HG02852 (cell line): ENCODE results near the gene RFX8.
"Not testable (repeated sequence)": the region's sequence is repeated elsewhere in the genome, so short reads cannot be mapped to it uniquely, and the experiment has no call there.

Source experiments
- ATAC-seq: cut with Tn5 transposase; IDR thresholded peaks from one replicate; pipeline ENCODE4 v1.9.1; 2021; ENCODE audit warnings: mild to moderate bottlenecking, moderate library complexity; ENCODE audit not compliant: unreplicated experiment

The RFX8 gene

DNA sequence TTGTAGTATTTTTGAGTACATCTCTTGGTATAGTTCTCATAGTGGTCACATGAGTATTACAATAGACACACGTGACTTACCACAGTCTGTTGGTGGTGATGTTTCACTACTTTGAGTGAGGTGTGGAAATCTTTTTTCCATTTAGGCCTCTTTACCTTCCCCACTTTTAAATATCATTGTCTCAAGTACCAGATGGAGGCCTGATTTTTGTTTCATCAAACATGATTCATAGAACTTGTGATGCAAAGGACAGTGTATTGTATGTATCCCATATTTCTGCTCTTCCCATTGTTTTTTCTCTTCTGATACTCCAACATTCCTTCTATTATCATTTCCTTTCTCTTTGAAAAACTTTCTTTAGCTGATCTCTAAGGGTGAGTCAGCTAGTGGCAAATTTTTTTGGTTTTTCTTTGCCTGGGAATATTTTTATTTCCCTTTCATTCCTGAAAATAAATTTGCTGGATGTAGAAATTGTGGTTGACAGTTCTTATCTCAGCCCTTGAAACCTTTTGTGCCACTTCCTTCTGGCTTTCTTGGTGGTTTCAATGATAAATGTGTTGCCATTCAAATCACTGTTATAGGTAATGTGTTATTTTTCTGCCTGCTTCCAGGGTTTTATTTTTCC, 32.8 kb downstream of the RFX8 start:
- no peak for ATAC-seq

GRCh38 chr2:101440127-101440738, 34.7 kb downstream of the RFX8 start:
- ATAC-seq = no peak

DNA sequence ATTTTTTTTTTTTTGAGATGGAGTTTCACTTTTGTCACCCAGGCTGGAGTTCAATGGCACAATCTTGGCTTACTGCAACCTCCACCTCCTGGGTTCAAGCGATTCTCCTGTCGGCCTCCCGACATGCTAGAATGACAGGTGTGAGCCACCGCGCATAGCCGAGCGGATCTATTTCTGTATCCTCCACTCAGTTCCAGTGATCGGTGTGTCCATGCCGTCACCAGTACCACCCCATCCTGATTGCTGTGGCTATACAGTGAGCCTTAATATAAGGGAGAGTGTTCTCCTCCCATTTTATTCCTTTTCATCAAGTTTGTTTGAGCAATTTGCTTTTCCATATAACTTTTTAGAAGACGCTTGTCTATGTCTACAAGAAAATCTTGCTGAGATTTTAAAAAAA, 35.2 kb downstream of the RFX8 start:
- ATAC-seq = no peak

DNA sequence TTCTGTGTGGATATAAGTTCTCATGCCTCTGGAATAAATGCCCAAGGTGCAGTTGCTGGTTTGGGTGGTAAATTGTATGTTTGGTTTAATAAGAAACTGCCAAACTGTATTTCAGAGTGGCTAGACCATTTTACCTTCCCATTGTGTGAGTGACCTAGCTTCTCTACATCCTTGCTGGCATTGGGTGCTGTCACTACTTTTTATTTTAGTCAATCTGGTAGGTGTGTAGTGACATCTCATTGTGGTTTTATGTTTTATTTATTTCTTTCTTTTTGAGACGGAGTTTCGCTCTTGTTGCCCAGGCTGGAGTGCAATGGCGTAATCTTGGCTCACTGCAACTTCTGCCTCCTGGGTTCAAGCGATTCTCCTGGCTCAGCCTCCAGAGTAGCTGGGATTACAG, 36.4 kb downstream of the RFX8 start:
- ATAC-seq = not testable (repeated sequence)

GRCh38 chr2:101435001-101435862, 39.7 kb downstream of the RFX8 start:
- ATAC-seq = no peak

- ATAC-seq = no peak
Measured at GRCh38 chr2:101433465-101433864, 41.4 kb downstream of the RFX8 start.

DNA sequence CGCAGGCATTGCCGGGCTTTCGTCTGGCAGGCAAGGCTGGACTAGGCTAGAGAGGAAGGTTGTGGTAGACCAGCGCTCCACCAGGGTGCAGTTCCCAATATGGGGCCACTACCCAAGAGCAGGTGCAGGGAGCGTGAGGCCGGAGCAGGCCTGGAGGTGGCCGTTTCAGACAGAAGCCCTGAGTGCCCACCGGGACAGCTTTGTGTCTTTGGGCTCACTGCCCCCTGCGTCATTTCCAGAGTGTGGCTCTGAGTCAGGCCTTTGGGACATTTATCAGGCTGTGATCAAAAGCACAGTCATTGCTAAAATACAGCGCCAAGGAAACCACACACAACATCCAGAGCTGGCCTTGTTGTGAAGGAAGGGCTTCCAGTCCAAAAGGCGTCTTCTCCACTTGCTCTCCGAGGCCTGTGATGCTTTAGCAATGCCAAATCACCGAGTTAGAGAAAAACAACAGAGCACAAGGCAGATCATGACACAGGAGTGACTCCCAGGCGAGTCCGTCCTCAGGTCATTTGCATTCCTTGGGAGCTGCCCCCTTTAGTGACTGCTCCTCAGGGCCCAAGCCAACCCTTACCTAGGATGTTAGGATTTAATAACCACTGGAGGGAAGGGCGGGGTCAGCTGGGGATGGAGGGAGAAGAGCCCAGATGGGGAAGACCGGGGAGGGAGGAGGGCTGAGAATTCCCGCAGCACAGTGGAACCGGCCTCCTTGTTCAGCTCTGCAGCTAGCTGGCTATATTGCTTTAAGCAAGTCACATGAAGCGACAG, 42.3 kb downstream of the RFX8 start:
- no peak for ATAC-seq

DNA sequence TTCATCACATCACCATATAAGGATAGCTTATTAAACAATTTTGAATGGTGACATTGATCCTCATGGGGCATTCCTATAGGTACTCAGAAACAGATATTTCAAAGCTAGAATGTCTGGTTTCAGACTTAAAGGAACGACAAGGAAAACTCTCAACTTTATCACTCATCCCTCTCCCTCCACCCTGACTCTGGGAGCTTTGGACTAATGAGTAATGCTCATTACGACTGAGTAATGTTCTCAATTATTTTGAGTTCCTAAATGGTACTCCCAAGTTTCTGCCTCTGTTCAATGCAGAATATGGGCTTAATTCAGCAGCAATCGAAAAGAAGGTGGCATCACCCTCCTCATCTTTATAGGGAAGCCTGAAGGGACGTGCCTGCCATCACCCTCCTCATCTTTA, 43.4 kb downstream of the RFX8 start:
- ATAC-seq = no peak

- no peak for ATAC-seq
Measured at GRCh38 chr2:101430156-101430555, 44.8 kb downstream of the RFX8 start.

GRCh38 chr2:101429453-101429852, 45.5 kb downstream of the RFX8 start:
- ATAC-seq = no peak

- no peak for ATAC-seq
Measured at GRCh38 chr2:101428422-101429176, 46.3 kb downstream of the RFX8 start.

DNA sequence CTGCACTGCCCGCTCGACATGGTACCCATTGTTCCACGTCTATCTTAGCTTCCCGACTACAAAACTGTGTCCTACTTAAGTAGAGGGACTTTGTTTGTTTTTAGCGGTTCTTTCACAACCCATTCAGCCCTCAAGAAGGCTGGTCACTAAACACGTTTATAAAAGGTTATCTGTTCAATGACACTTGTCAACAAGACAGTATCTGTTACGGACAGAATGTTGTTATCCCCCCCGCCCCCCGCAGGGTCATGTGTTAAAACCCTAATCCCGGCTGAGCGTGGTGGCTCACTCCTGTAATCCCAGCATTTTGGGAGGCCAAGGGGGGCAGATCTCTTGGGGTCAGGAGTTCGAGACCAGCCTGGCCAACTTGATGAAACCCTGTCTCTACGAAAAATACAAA, 47.2 kb downstream of the RFX8 start:
- ATAC-seq = no peak

GRCh38 chr2:101427240-101427639, 47.7 kb downstream of the RFX8 start:
- ATAC-seq = no peak

DNA sequence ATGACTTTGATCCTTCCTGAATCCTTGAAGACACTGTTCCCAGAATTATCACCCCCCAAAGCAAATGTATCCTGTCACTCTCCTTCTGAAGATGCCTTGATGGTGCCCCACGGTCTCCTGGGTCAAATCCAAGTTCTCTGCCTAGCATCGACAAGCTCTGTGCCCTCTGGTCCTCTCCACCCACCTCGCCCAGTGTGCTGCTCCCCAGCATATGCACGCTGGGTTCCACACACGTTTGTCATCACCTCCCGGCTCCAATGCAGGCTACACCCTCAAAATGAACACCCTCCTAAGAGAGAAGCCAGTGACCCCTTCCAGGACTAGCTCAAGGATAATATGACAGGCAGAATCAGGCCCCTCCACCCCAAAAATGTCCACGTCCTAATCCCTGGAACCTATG, 48.1 kb downstream of the RFX8 start:
- no peak for ATAC-seq

GRCh38 chr2:101420623-101421022, 54.3 kb downstream of the RFX8 start:
- no peak for ATAC-seq

- ATAC-seq = no peak
Measured at GRCh38 chr2:101419096-101419663, 55.7 kb downstream of the RFX8 start.

GRCh38 chr2:101418460-101419095, 56.3 kb downstream of the RFX8 start:
- ATAC-seq = no peak

GRCh38 chr2:101416609-101417008, 58.3 kb downstream of the RFX8 start:
- no peak for ATAC-seq

- ATAC-seq = no peak
Measured at GRCh38 chr2:101415884-101416283, 59.0 kb downstream of the RFX8 start.

- ATAC-seq = no peak
Measured at GRCh38 chr2:101415220-101415619, 59.7 kb downstream of the RFX8 start.
